WERI-Rb-1 (cell line): ENCODE results near the gene RARRES2.

Experiments
- DNase-seq: peaks from one replicate; pipeline ENCODE4 v3.0.0-alpha.2; 2020
- H3K27ac ChIP-seq: fragments of 250-450 bp; sonication (Bioruptor Pico); 2 replicates; pipeline ENCODE4 v1.5.1; 2020; ENCODE audit warnings: mild to moderate bottlenecking, moderate library complexity
- H3K27me3 ChIP-seq: fragments of 250-450 bp; sonication (Bioruptor Pico); 2 replicates; pipeline ENCODE4 v1.5.1; 2021; ENCODE audit warnings: mild to moderate bottlenecking, low read depth, moderate library complexity; ENCODE audit not compliant: insufficient read depth, severe bottlenecking
- H3K36me3 ChIP-seq: fragments of 250-450 bp; sonication (Bioruptor Pico); 2 replicates; pipeline ENCODE4 v1.5.1; 2020; ENCODE audit warnings: mild to moderate bottlenecking, moderate library complexity
- H3K4me3 ChIP-seq: 2 replicates; pipeline ENCODE4 v1.5.1; 2011; ENCODE audit warnings: low read depth, mild to moderate bottlenecking, control low read depth, low read length
- H3K9me3 ChIP-seq: fragments of 250-450 bp; sonication (Bioruptor Pico); 2 replicates; pipeline ENCODE4 v1.5.1; 2021; ENCODE audit warnings: mild to moderate bottlenecking, moderate library complexity; ENCODE audit not compliant: severe bottlenecking
- CTCF ChIP-seq: IDR thresholded peaks from 2 replicates; pipeline ENCODE4 v1.5.1; 2011; ENCODE audit warnings: low read depth, mild to moderate bottlenecking, control low read depth, inconsistent platforms, low read length

Gene RARRES2

GRCh38 chr7:150367677-150368095 lies 26.3 kb upstream of the RARRES2 start:
- TF ChIP-seq CTCF, result no peak
- H3K27me3 ChIP-seq, result no peaks in the 10 kb centered on the region
- no peaks in the 10 kb centered on the region for H3K9me3 ChIP-seq
- peaks cover 38% of the 10 kb centered on the region for H3K36me3 ChIP-seq
- H3K27ac ChIP-seq, result peak overlapping the region; percentile 98
- DNase-seq, result no peak
- peak overlapping the region; percentile 69 for H3K4me3 ChIP-seq

- H3K4me3 ChIP-seq, result no peak overlapping the region
- H3K27ac ChIP-seq, result no peak overlapping the region
- DNase-seq, result no peak
- H3K27me3 ChIP-seq, result no peaks in the 10 kb centered on the region
- H3K36me3 ChIP-seq, result peaks cover 19% of the 10 kb centered on the region
- no peak for TF ChIP-seq CTCF
- no peaks in the 10 kb centered on the region for H3K9me3 ChIP-seq
Observed at GRCh38 chr7:150365673-150366398, 24.4 kb upstream of the RARRES2 start.

- no peaks in the 10 kb centered on the region for H3K27me3 ChIP-seq
- no peak for TF ChIP-seq CTCF
- H3K4me3 ChIP-seq, result no peak overlapping the region
- peaks cover 13% of the 10 kb centered on the region for H3K36me3 ChIP-seq
- DNase-seq, result no peak
- H3K27ac ChIP-seq, result no peak overlapping the region
- H3K9me3 ChIP-seq, result no peaks in the 10 kb centered on the region
Observed at GRCh38 chr7:150365194-150365593, 23.8 kb upstream of the RARRES2 start.

- Histone ChIP-seq H3K4me3 (no peak overlapping the region), H3K27ac (no peak overlapping the region), H3K27me3 (no peaks in the 10 kb centered on the region), H3K9me3 (no peaks in the 10 kb centered on the region), H3K36me3 (no peaks in the 10 kb centered on the region)
- no peak for TF ChIP-seq CTCF
- no peak for DNase-seq
Observed at GRCh38 chr7:150363872-150364271, 22.4 kb upstream of the RARRES2 start.

GRCh38 chr7:150363370-150363769 lies 21.9 kb upstream of the RARRES2 start:
- no peak overlapping the region for H3K27ac ChIP-seq
- TF ChIP-seq CTCF, result no peak
- H3K36me3 ChIP-seq, result no peaks in the 10 kb centered on the region
- H3K9me3 ChIP-seq, result no peaks in the 10 kb centered on the region
- no peak for DNase-seq
- no peaks in the 10 kb centered on the region for H3K27me3 ChIP-seq
- H3K4me3 ChIP-seq, result no peak overlapping the region
